ENCODE data around the gene ENTPD8.
"Not testable (repeated sequence)": the region's sequence is repeated elsewhere in the genome, so short reads cannot be mapped to it uniquely, and the experiment has no call there.

The ENTPD8 gene

DNA sequence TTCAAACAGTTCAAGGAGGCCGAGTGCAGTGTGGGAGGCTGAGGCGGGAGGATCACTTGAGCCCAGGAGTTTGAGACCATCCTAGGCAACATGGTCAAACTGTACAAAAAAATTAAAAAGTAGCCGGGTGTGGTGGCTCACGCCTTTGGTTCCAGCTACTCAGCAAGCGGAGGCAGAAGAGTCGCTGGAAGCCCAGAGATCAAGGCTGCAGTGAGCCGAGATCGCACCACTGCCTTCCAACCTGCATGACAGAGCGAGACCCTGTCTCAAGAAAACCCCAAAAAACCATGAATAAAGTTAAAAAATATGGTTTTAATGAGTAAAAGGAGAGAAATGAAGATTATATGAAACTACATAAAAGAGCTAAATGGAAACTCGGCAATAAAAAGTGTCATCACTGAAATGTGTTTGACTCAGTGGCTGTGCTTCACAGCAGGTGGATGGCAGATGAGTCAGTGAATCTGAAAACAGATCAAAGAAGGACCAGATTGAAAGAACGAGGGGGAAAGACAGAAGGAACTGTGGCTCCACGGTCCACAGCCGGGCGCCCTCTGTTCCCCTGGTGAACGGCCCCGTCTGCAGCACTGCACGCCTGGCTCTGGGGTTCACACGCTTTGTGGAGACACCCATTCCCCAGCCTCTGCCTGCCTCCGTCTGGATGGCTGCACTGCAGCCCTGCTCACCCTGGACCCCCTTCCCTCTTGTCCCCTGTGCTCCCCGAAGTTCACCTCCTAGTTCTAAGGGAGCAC, 43.3 kb downstream of the ENTPD8 start:
- in situ Hi-C loops (cut with MboI; ENCODE audit: low sequenced_read_pairs) = no loop called here

DNA sequence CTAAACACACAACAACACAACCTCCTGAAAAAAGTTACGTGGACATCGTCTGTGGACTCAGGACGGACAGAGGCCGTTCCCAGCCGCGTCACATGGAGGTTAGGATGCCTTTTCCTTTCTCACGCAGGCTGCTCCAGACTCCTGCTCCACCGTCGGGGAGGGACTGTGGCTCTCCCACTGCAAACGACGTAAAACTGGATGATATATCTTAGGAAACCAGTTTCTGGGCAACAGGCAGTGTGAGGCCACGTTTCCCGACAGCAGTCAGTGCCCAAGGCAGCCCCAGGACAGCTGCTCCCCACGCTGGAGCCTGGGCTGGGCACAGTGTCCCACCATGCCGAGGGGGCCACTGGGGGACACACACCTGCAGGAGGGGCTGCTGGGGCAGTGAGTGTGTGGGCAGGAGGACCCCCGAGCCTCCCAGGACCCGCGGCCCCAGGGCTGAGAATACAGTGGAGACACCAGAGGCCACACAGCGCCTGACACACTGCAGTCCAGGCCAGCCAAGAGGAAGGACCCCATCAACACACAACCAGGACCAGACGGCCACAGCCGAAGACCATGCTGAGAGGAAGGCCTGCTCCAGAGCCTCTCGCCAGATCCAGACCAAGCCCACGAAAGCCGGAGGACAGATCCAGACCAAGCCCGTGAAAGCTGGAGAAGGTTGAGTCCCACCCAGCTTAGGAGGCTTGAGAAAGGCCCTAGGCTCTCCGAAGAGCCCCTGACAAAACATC, 44.4 kb downstream of the ENTPD8 start:
- in situ Hi-C loops (cut with MboI; ENCODE audit: low sequenced_read_pairs) = no loop called here

DNA sequence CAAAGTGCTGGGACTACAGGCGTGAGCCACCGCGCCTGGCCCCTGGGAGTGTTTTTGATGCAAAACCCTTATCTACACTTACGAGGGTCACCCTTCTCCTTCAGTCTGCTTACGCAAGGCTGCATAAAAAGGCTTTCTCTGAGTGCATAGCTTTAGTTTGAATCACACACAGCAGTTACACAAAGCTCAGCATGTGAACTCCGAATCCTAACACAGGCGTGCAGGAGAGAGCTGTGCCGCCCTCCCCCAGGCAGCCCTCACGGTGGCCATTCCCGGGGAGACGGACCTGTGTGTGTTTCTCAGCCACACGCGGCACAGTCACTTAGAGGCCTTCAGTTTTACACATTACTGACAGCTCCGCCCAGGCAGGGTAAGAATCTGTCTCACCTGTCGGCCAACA, 44.9 kb downstream of the ENTPD8 start:
- in situ Hi-C loops (cut with MboI; ENCODE audit: low sequenced_read_pairs) = no loop called here

DNA sequence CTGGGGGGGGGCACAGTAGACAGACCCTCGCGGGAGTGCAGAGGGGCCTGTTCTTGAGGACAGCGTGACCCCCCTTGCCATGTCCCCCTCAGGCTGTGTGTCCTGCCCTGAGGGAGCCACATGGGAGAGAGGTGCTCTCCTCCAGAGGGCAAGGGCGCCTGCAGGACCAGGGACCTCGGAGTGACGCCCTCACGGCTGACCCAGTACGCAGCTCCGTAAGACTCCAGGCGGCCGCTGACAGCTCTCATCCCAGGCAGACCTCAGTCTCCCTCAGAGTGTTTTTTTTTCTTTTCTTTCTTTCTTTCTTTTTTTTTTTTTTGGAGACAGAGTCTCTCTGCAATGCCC, 45.5 kb downstream of the ENTPD8 start:
- in situ Hi-C loops (cut with MboI; ENCODE audit: low sequenced_read_pairs) = no loop called here

DNA sequence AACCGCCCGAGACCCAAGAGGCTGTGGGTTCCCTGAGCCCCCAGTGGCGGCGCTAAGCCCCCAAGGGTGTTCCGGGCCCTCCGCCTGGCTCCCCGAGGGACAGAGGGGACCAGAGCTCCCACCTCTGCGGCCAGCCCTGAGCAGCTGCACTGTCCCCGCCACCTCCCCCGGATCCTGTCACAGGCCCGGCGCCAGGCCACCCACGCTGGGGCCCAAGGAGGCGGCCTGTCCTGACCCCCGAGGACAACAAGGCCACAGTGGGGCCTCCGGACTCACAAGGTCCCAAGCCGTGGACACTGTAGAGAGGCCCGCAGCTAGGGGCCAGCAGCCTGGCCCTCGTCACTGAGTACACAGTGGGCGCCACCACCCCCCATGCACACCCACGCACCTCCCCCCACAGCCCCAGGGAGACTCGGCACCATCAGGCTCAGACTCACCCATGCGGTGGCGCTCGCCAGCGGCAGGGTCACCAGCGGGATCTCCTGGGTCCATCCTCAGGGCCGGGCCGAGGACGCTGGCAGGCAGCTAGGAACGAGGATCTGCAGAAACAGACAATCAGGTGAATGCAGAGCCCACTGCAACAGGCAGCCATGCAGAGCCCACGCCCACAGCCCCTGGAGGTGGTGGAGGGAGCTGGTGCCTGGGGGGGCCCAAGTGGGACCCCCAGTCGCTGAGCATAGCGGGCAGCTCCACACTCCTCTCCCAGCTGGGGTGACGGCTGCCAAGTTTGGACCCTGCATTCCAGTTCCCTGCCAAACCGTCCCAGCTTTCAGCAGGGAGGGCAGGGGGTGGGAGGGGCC, 46.1 kb downstream of the ENTPD8 start:
- in situ Hi-C loops (cut with MboI; ENCODE audit: low sequenced_read_pairs) = no loop called here

DNA sequence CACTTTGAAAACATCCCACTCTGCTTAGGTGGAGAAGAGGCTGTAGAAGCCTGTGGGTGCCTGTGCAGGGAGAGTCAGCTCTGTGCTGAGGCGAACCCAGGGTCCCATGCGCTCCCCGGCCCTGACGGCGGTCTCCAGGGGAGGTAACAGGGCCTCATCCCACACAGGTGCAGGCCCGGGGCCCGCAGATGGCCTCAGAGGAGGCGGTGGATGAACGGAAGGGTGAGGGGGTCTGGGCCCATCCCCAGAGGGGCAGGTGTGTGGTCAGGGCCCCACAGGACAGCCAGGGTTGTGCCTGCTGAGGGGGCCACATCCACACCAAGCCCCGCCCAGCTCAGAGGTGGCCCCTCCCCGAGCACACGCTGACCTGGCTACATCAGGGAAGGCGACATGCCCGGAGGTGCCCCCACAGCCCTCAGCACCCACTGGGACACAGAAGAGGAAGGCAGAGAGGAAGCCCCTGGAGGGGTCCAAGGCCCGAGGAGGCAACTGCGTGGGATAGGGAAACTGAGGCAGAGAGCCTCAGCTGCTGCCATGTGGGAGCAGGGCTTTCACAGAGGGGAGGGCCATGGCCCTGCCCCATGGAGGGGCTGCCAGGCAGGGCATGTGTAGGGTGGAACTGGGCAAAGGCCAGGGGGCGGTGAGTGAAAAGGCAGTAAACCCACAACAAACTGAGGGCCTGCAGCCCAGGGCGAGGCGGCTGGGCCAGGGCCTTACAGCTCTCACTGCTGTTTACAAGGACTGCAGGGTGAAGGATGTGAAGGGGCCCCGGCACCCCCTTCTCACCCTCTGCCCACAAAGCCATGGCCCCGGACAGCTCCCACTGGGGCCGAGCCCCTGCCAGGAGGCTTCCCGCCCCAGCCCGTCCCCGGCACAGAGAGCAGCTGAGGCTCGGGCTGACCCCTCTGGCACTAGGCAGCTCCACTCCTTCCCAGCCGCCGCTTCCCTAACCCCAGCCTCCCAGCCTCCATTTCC, 47.7 kb downstream of the ENTPD8 start:
- in situ Hi-C loops (cut with MboI; ENCODE audit: low sequenced_read_pairs) = no loop called here

DNA sequence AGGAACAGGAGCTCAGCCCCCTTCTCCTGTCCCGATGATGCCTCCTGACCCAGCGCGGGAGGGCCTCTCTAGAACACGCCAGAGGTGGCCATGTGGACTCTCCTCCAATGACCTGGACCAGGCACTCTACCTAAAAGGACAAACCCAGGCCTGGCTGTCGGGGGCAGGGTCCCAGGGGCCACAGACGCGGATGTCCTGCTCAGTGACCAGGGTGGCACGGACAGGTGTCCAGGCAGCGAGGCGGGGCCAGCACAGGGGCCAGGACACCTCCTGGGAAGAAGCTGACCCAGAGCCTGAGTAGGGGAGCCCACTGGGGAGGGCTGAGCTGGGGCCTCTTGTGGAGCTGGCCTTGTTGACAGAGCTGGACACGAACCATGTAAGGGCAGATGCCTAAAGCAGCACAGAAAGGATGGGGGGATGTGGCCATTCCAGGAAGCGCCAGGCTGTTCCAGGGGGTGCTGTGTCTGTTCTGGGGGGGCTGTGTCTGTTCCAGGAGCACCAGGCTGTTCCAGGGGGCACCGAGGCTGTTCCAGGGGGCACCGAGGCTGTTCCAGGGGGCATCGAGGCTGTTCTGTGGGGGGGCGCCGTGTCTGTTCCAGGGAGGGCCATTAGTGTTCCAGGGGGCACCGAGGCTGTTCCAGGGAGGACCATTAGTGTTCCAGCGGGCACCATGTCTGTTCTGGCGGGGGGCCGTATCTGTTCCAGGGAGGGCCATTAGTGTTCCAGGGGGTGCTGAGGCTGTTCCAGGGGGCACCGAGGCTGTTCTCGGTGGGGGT, 48.7 kb downstream of the ENTPD8 start:
- in situ Hi-C loops (cut with MboI; ENCODE audit: low sequenced_read_pairs) = no loop called here

DNA sequence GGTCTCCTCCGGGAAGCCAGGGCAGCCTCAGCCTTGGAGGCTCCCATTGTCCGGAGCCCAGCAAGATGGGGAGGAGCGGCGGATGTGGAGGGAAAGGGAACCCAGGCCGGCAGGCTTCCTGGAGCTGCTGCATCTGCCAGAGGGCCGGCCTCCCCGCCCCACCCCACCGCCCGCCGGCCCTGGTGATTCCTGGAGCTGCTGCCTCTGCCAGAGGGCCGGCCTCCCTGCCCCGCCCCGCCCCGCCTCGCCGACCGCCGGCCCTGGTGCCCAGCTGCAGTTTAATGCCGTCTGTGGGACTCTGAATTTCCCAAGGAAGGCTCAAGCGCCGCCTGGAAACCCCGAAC, 49.8 kb downstream of the ENTPD8 start:
- in situ Hi-C loops (cut with MboI; ENCODE audit: low sequenced_read_pairs) = no loop called here

DNA sequence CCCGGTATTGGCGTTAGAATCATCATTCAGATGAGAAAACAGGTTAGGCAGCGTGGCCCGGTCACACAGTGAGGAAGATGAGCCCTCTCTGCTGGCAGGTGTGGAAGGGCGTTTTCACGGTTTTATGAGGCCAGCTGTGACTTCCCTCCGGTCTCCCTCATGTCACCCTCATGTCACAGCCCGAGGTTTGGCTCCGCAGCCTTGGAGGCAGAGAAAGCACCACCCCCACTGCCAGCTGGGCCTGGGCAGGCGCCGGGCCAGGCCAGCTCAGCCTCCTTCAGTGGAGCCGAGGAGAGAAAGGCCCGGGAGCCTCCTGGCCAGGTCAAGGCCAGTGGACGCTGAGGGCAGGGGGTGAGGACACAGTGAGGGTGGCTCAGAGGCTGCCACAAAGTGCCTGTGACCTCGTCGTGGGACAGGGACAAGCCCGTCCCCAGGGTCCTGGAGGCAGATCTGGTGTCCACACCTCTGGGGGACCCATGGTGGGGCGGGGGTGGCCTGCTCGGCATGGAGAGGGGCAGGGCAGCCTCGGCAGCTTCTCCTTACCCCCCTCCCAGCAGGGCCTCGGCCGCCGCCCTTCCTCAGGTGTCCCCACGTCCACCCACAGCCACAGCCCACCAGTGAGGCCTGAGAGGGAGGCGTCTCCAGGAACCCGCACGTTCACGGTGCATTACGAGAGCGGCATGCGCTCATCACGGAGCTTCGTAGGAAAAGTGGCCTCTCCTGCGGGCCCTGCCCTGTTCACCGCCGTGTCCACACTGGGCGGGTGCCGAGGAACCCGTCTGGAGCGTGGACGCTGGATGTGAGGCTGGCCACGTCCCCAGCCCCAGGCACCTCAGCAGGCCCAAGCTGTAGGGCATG, 50.4 kb downstream of the ENTPD8 start:
- in situ Hi-C loops (cut with MboI; ENCODE audit: low sequenced_read_pairs) = no loop called here

DNA sequence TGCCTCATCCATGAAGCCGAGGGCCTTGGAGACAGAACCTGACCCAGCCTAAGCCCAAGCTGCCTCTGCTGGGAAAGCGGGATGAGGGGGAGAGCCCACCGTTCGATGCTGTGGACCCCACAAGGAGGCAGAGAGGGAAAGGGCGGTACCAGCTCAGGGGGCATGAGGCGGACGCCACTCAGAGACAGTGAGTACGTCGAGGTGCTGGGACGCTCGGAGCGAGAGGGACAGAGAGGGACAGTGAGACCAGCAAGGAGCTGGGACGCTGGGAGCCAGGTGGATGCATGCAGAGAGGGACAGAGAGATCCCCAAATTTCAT, 51.8 kb downstream of the ENTPD8 start:
- in situ Hi-C loops (cut with MboI; ENCODE audit: low sequenced_read_pairs) = no loop called here

DNA sequence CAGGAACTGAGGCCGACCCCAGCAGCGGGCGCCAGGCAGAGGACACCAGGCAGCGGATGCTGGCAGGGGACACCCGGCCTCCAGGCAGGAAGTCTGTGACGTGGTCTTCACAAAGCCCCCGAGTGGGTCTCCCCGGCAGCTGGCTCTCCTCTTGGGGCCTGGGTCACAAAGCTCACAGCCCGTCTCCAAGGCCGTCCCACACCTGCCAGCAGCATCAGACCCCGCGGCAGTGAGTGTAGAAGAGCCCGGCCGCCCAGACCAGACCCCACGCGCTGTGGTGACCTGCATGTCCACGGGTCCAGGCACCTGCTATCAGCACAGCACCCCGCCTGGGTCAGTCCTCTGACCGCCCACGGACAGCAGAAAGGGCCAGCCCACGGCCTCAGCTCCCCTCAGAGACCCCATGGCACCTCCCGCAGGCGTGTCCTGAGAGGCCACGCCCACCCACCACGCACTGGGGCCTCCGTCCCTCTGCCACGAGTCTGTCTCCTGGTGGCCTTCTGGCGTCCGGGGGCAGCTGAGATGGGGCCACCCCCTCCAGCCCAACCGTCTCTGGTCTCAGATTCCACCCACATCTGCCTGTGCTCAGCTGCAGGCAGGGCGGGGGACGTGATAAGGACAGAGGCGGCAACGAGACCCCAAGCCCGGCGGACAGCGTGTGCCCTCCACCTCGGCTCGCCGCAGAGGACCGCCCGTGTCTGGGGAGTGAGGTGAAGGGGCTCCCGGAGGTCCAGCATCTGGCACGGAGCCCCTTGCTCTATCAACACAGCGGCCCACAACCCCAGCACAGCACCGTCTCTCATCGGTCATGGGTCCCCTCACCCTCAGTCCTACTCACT, 52.3 kb downstream of the ENTPD8 start:
- in situ Hi-C loops (cut with MboI; ENCODE audit: low sequenced_read_pairs) = no loop called here

DNA sequence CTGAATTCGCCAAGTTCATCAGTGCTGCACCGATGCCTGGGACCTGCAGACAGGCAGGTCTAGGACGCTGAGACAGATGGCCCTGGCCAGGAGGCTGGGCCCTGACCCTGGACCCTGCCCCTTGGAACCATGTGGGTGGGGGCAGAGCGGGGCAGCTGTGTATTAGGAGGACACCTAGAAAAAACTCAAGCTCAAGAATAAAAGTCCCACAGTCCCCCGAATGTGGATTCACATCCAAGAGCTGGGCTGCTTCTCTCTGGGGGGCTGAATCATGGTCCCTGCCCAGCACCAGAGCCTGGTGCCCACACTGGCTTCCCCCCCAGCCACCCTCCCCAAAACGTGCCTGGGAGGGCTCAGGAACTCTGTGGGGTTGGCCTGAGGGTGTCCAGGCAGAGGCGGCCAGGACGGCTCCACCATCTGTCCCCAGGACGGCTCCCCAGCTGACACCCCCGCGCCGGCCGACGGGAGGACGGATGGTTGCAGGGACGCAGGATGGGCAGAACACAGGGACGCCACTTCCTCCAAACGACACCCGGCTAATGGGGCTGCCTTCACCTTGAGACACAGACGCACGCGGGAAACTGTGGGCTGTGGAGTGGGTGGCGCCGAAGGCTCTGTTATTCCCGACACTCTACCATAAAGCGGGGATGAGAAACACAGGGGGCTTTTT, 53.1 kb downstream of the ENTPD8 start:
- in situ Hi-C loops (cut with MboI; ENCODE audit: low sequenced_read_pairs) = no loop called here

DNA sequence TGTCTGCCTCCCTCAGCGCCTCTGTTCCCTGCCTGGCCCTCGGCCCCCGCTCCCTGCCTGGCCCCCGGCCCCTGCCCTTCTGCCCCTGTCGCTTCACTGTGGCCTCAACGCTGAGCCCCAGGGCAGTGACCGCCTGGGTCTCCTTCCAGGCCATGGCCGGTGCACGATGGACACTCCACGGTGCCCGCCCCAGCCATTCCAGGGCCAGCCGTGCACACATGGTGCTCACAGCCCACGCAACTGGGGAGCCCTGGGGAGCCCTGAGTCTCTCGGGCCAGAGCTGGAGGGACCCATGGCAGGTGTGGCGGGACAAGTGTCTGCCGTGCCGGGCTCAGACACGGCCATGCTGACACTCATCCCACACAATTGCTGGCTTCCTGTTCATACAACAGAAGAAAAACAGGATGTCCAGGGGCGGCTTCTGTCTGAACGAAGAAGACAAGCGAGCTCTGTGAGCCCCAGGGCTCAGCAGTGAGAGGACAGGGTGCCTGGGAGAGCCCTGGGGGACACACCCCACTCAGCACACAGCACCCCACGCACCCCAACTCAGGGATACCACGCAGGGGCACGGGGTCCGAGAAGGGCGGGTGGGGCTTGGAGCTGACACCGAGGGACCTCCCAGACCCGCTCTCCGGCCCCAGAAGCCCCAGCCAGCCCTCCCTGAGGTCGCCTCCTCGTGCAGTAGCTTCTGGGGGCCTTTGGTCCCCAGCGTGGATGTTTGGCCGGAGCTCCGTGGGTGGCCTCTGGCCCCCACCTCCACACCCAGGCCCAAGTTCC, 53.9 kb downstream of the ENTPD8 start:
- in situ Hi-C loops (cut with MboI; ENCODE audit: low sequenced_read_pairs) = no loop called here

DNA sequence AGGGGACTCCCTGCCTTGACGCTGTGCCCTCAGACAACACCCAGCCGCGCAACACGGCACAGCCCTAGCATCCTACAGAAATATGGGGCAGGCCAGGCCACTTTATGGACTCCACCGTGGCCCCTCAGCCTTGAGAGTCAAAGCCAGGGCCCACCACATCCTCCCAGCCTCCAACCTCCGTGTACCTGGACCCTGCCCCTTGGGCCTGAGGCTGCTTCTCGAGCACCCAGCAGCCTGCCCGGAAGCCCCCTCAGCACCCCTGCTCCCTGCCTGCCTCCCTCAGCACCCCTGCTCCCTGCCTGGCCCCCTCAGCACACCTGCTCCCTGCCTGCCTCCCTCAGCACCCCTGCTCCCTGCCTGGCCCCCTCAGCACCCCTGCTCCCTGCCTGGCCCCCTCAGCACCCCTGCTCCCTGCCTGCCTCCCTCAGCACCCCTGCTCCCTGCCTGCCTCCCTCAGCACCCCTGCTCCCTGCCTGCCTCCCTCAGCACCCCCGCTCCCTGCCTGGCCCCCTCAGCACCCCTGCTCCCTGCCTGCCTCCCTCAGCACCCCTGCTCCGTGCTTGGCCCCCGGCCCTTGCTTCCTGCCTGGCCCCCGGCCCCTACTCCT, 54.5 kb downstream of the ENTPD8 start:
- in situ Hi-C loops (cut with MboI; ENCODE audit: low sequenced_read_pairs) = not testable (repeated sequence)

DNA sequence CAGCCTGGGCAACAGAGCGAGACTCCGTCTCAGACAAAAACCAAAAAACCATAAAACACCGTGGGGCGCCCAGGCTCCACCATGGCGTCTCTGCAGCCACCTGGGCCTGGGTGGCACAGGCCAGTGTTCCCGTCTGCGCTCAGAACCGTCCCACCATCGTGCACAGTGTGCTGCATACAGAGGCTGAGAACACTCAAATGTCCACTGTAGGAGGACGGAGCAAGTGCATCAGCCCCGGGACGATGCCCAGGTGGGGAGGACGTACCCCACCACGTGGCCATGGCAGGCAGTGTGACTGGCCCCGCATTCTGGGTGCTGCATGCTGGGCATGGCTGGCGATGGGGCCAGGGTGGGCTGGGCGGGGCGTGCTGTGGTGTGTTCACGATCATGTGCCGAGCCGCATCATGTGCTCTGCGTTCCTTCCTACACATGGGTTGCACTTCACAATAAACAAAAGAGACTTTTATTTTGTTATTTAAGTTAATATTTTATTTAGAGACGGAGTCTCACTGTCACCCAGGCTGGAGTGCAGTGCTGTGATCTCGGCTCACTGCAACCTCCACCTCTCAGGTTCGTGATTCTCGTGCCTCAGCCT, 56.0 kb downstream of the ENTPD8 start:
- in situ Hi-C loops (cut with MboI; ENCODE audit: low sequenced_read_pairs) = no loop called here

All from HL-60/S4 treated with retinoic acid at 250 ng/mL for 4 days and 3 days (cell line).